Measurements from ENCODE around the gene GDPGP1.
"Not testable (repeated sequence)": the region's sequence is repeated elsewhere in the genome, so short reads cannot be mapped to it uniquely, and the experiment has no call there.

GDPGP1 gene

GRCh38 chr15:90260731-90261130 lies 26.7 kb downstream of the GDPGP1 start:
- DNase-seq (ENCODE audit: low read depth in 2 of 2) = not testable (repeated sequence)

- no peak for DNase-seq (ENCODE audit: low read depth in 2 of 2)
These were observed 27.8 kb downstream of the GDPGP1 start for GRCh38 chr15:90261811-90262210.

GRCh38 chr15:90262426-90262825 lies 28.4 kb downstream of the GDPGP1 start:
- DNase-seq (ENCODE audit: low read depth in 2 of 2) = no peak

GRCh38 chr15:90264671-90265070 lies 30.7 kb downstream of the GDPGP1 start:
- peak in 1 of 2 experiments; percentile 14 for DNase-seq (ENCODE audit: low read depth in 2 of 2)

- DNase-seq (ENCODE audit: low read depth in 2 of 2) = peak; percentile 89 to 92
These were observed 31.5 kb downstream of the GDPGP1 start, which contains the start of gene NGRN for GRCh38 chr15:90265271-90266060. Gene NGRN, plus strand, starts transcription at chr15:90265672. Its CDS starts 41 bp downstream, at chr15:90265713.

GRCh38 chr15:90266061-90266431 lies 32.0 kb downstream of the GDPGP1 start:
- DNase-seq (ENCODE audit: low read depth in 2 of 2) = peak; percentile 18 to 48

- no peak for DNase-seq (ENCODE audit: low read depth in 2 of 2)
These were observed 32.5 kb downstream of the GDPGP1 start for GRCh38 chr15:90266485-90266884.

GRCh38 chr15:90268415-90268814 lies 34.4 kb downstream of the GDPGP1 start:
- no peak for DNase-seq (ENCODE audit: low read depth in 2 of 2)

GRCh38 chr15:90270502-90271150 lies 36.6 kb downstream of the GDPGP1 start:
- DNase-seq (ENCODE audit: low read depth in 2 of 2) = no peak

GRCh38 chr15:90271459-90272166 lies 37.6 kb downstream of the GDPGP1 start:
- no peak for DNase-seq (ENCODE audit: low read depth in 2 of 2)

- not testable (repeated sequence) for DNase-seq (ENCODE audit: low read depth in 2 of 2)
These were observed 44.5 kb downstream of the GDPGP1 start for GRCh38 chr15:90278467-90278866.

GRCh38 chr15:90280743-90281142 lies 46.7 kb downstream of the GDPGP1 start:
- DNase-seq (ENCODE audit: low read depth in 2 of 2) = not testable (repeated sequence)

- not testable (repeated sequence) for DNase-seq (ENCODE audit: low read depth in 2 of 2)
These were observed 47.6 kb downstream of the GDPGP1 start for GRCh38 chr15:90281637-90282036.

GRCh38 chr15:90286678-90287077 lies 52.7 kb downstream of the GDPGP1 start:
- DNase-seq (ENCODE audit: low read depth in 2 of 2) = no peak

GRCh38 chr15:90287101-90287500 lies 53.1 kb downstream of the GDPGP1 start:
- no peak for DNase-seq (ENCODE audit: low read depth in 2 of 2)

GRCh38 chr15:90287946-90288345 lies 53.9 kb downstream of the GDPGP1 start:
- DNase-seq (ENCODE audit: low read depth in 2 of 2) = no peak

- no peak for DNase-seq (ENCODE audit: low read depth in 2 of 2)
These were observed 57.8 kb downstream of the GDPGP1 start for GRCh38 chr15:90291679-90292356.

- DNase-seq (ENCODE audit: low read depth in 2 of 2) = peak; percentile 33 to 74
These were observed 59.2 kb downstream of the GDPGP1 start for GRCh38 chr15:90293040-90293810.

- DNase-seq (ENCODE audit: low read depth in 2 of 2) = no peak
These were observed 60.1 kb downstream of the GDPGP1 start for GRCh38 chr15:90294159-90294558.

- DNase-seq (ENCODE audit: low read depth in 2 of 2) = no peak
These were observed 60.7 kb downstream of the GDPGP1 start for GRCh38 chr15:90294601-90295269.

- no peak for DNase-seq (ENCODE audit: low read depth in 2 of 2)
These were observed 61.2 kb downstream of the GDPGP1 start for GRCh38 chr15:90295270-90295648.

Data from stimulated activated CD4-positive, alpha-beta T cell treated with anti-CD3 and anti-CD28 coated beads, Interleukin-12 subunit alpha, Interleukin-12 subunit beta, amount 100 ng/mL, for 24 hours (primary cell).